Glutamatergic neuron (in vitro differentiated cells): ENCODE results near the gene ADAM8. TPM values are rescaled to one million over a fixed set of nuclear protein-coding genes. Genes with fewer than 3 reads are reported as not detected.
"Not testable (repeated sequence)": the region's sequence is repeated elsewhere in the genome, so short reads cannot be mapped to it uniquely, and the experiment has no call there.

ENCODE experiments used
- DNase-seq: peaks from one replicate; pipeline ENCODE4 v3.0.0; 2022
- H3K27ac Mint-ChIP-seq: one replicate; pipeline ENCODE4 v1.8.0; 2020; ENCODE audit warnings: mild to moderate bottlenecking, mixed read lengths, inconsistent platforms; ENCODE audit not compliant: unreplicated experiment
- H3K27me3 Mint-ChIP-seq: one replicate; pipeline ENCODE4 v1.8.0; 2020; ENCODE audit warnings: mild to moderate bottlenecking, moderate library complexity, mixed read lengths, inconsistent platforms; ENCODE audit not compliant: unreplicated experiment
- H3K36me3 Mint-ChIP-seq: one replicate; pipeline ENCODE4 v1.8.0; 2020; ENCODE audit warnings: mild to moderate bottlenecking, mixed read lengths, inconsistent platforms; ENCODE audit not compliant: unreplicated experiment
- H3K4me1 Mint-ChIP-seq: one replicate; pipeline ENCODE4 v1.8.0; 2020; ENCODE audit warnings: mild to moderate bottlenecking, low read depth, mixed read lengths, inconsistent platforms; ENCODE audit not compliant: unreplicated experiment
- H3K4me3 Mint-ChIP-seq: one replicate; pipeline ENCODE4 v1.8.0; 2020; ENCODE audit warnings: mild to moderate bottlenecking, mixed read lengths, inconsistent platforms; ENCODE audit not compliant: unreplicated experiment
- H3K9me3 Mint-ChIP-seq: one replicate; pipeline ENCODE4 v1.8.0; 2020; ENCODE audit warnings: mild to moderate bottlenecking, moderate library complexity, mixed read lengths, inconsistent platforms; ENCODE audit not compliant: unreplicated experiment
- total RNA-seq: library from RNA; stranded (reverse); fragmentation: NEBNext Ultra II Directional; extraction: Animal tissue kit (Norgen Biotek cat#: 25700); gene quantifications from one replicate; pipeline ENCODE4 v1.2.1, GENCODE V29; 2021; ENCODE audit not compliant: unreplicated experiment
- TF ChIP-seq, protein P1 (sequence below): fragments of 200-600 bp; sonication (generic); IDR thresholded peaks from one replicate; pipeline ENCODE4 v1.5.0; 2021; ENCODE audit not compliant: partially characterized antibody, unreplicated experiment

The ADAM8 gene
- total RNA-seq, 1 donor from 2014 or later = 5.4 TPM

DNA sequence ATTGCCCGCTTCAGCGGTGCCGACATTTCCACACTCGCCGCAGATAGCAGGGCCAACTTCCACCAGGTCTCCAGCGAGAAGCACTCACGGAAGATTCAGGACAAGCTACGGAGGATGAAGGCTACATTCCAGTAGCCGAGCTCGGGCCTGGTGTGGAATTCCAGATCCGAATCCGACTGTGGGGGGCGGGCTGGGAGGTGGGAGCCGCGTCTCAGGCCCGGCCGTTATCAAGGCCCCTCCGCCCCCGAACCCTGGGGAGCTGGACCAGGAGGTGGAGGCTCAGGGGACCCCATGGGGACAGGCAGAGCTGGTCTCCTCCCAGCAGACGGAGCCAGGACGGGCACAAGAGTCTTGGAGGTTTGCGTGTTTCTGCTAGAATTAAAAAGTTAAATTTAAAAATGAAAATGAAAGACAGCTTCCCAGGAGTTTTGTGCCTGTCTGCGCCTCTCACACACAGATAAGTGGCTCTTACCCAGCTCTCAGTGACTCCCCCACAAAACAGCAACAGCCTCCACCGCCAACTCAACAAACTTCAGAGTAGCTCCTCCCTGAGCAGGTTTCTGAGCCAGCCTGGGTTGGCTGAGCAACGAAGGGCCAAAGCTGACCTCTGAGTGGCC, 51.8 kb downstream of the ADAM8 start:
- no peak overlapping the region for H3K4me3 Mint-ChIP-seq
- H3K27me3 Mint-ChIP-seq = peaks cover 16% of the 10 kb centered on the region
- H3K9me3 Mint-ChIP-seq = peaks cover 5% of the 10 kb centered on the region
- H3K4me1 Mint-ChIP-seq = peaks cover 2% of the 10 kb centered on the region
- no peak overlapping the region for H3K27ac Mint-ChIP-seq
- H3K36me3 Mint-ChIP-seq = no peaks in the 10 kb centered on the region
- DNase-seq = no peak
- TF ChIP-seq, protein P1, sequence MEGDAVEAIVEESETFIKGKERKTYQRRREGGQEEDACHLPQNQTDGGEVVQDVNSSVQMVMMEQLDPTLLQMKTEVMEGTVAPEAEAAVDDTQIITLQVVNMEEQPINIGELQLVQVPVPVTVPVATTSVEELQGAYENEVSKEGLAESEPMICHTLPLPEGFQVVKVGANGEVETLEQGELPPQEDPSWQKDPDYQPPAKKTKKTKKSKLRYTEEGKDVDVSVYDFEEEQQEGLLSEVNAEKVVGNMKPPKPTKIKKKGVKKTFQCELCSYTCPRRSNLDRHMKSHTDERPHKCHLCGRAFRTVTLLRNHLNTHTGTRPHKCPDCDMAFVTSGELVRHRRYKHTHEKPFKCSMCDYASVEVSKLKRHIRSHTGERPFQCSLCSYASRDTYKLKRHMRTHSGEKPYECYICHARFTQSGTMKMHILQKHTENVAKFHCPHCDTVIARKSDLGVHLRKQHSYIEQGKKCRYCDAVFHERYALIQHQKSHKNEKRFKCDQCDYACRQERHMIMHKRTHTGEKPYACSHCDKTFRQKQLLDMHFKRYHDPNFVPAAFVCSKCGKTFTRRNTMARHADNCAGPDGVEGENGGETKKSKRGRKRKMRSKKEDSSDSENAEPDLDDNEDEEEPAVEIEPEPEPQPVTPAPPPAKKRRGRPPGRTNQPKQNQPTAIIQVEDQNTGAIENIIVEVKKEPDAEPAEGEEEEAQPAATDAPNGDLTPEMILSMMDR = no peak

GRCh38 chr10:133224076-133224475, 52.6 kb downstream of the ADAM8 start:
- no peak for DNase-seq
- Mint-ChIP-seq H3K9me3 (peaks cover 2% of the 10 kb centered on the region), H3K27ac (no peak overlapping the region), H3K4me1 (no peaks in the 10 kb centered on the region), H3K36me3 (no peaks in the 10 kb centered on the region), H3K4me3 (no peak overlapping the region), H3K27me3 (peaks cover 12% of the 10 kb centered on the region)
- TF ChIP-seq, protein P1 = no peak

- not testable (repeated sequence) for H3K4me1 Mint-ChIP-seq, H3K9me3 Mint-ChIP-seq, H3K27me3 Mint-ChIP-seq, H3K4me3 Mint-ChIP-seq, H3K36me3 Mint-ChIP-seq, DNase-seq, H3K27ac Mint-ChIP-seq
Observed at GRCh38 chr10:133221756-133222155, 54.9 kb downstream of the ADAM8 start.

DNA sequence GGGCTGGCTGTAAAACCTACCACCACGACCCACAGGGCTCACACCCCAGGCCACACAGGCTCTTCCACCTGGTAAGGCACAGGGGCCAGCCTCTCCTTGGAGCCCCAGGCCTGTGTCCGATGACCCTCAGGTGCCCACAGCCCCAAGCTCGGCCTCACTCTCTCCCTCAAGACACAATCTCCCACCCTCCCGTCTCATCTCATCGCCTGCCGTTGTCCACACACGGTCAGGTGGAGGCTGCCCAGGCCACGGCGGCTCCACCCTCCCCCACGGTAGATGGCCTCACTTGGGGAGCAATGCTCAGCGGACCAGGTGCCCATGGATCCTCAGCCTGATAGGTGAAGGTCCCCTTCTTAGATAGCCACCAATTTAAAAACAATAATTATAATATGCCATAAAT, 55.3 kb downstream of the ADAM8 start:
- Mint-ChIP-seq H3K27me3 (peaks cover 9% of the 10 kb centered on the region), H3K4me1 (no peaks in the 10 kb centered on the region), H3K9me3 (peaks cover 2% of the 10 kb centered on the region), H3K36me3 (no peaks in the 10 kb centered on the region), H3K27ac (no peak overlapping the region), H3K4me3 (no peak overlapping the region)
- TF ChIP-seq, protein P1 = no peak
- DNase-seq = no peak

DNA sequence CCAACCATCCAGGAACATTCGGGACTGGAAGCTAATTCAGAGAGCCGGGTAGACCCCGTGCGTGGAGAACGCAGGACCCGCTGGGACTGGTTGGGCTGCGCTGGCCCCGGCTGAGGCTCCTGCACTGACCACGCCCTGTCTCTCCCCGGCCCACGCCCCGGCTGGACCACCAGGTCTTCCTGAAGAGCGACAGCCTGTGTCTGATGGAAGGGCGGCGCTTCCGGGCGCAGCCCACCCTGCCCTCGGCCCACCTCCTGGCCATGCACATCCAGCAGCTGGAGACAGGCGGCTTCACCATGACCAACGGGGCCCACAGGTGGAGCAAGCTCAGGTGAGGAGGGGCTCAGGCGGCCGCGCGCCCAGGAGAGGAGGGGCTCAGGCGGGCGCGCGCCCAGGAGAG, 56.9 kb downstream of the ADAM8 start:
- peaks cover 6% of the 10 kb centered on the region for H3K36me3 Mint-ChIP-seq
- H3K27me3 Mint-ChIP-seq = peaks cover 7% of the 10 kb centered on the region
- H3K27ac Mint-ChIP-seq = no peak overlapping the region
- no peak overlapping the region for H3K4me3 Mint-ChIP-seq
- H3K4me1 Mint-ChIP-seq = no peaks in the 10 kb centered on the region
- no peak for DNase-seq
- TF ChIP-seq, protein P1 = no peak
- H3K9me3 Mint-ChIP-seq = peaks cover 5% of the 10 kb centered on the region
